HepG2 (cell line): ENCODE results near the gene RTN1. TPM values are rescaled to one million over a fixed set of nuclear protein-coding genes. Genes with fewer than 3 reads are reported as not detected.

Experiments used
- ATF4 ChIP-seq, 2 experiments: fragments of 450-650 bp in 1 of 2; sonication (generic) in 1 of 2; formaldehyde crosslinking; IDR thresholded peaks; 2 replicates each; pipeline versions ENCODE4 v1.5.0 to v1.8.0; 2020 to 2022; ENCODE audit warnings: mild to moderate bottlenecking in 1 of 2, missing genetic modification reagents in 1 of 2
- FOSL2 ChIP-seq: sonication (generic); formaldehyde crosslinking; IDR thresholded peaks from 2 replicates; pipeline ENCODE4 v1.4.0; 2020; ENCODE audit warnings: missing genetic modification reagents
- HOXD1 ChIP-seq: sonication (generic); formaldehyde crosslinking; IDR thresholded peaks from 2 replicates; pipeline ENCODE4 v1.5.0; 2020; ENCODE audit warnings: missing genetic modification reagents
- IRF9 ChIP-seq: sonication (generic); formaldehyde crosslinking; IDR thresholded peaks from 2 replicates; pipeline ENCODE4 v1.8.0; 2022; ENCODE audit warnings: missing genetic modification reagents, mild to moderate bottlenecking, borderline replicate concordance
- RARA ChIP-seq: IDR thresholded peaks from 2 replicates; pipeline ENCODE4 v1.6.1; 2016; ENCODE audit warnings: missing genetic modification reagents, missing compliant biosample characterization
- RCOR2 ChIP-seq: IDR thresholded peaks from 2 replicates; pipeline ENCODE4 v1.6.1; 2016; ENCODE audit warnings: missing biosample characterization, missing genetic modification reagents
- ZNF550 ChIP-seq: sonication (generic); formaldehyde crosslinking; IDR thresholded peaks from 2 replicates; pipeline ENCODE4 v1.4.0; 2020; ENCODE audit warnings: mild to moderate bottlenecking, missing genetic modification reagents, borderline replicate concordance
- ZNF644 ChIP-seq: IDR thresholded peaks from 2 replicates; pipeline ENCODE4 v1.6.1; 2016; ENCODE audit warnings: low read depth
- ZNF75D ChIP-seq: sonication (generic); formaldehyde crosslinking; IDR thresholded peaks from 2 replicates; pipeline ENCODE4 v1.8.1; 2023; ENCODE audit warnings: missing genetic modification reagents, mild to moderate bottlenecking, borderline replicate concordance
- polyA plus RNA-seq, 8 experiments: library from polyadenylated mRNA; depleted of rRNA in 3 of 8; stranded (reverse) in 7 of 8; unstranded in 1 of 8; fragments of >200 nt; fragmentation: Illumina TruSeq in 4 of 8; extraction: Trizol in 4 of 8; gene quantifications; 2 replicates each; pipeline versions ENCODE4 v1.2.1 to v1.2.3, GENCODE V29; 2011 to 2016; ENCODE audit warnings: low read depth in 4 of 8, missing spikeins in 1 of 8, mixed read lengths in 1 of 8; ENCODE audit not compliant: insufficient read depth in 1 of 8
- total RNA-seq, 5 experiments: library from RNA; depleted of rRNA; stranded (reverse); fragments of >200 nt; fragmentation: Illumina TruSeq; extraction: Trizol; gene quantifications; 2 replicates each; pipeline ENCODE4 v1.2.3, GENCODE V29; 2016; ENCODE audit warnings: low read depth in 1 of 5
- TF ChIP-seq, protein P1 (sequence below): sonication (generic); formaldehyde crosslinking; IDR thresholded peaks from 2 replicates; pipeline ENCODE4 v1.8.0; 2022; ENCODE audit warnings: mild to moderate bottlenecking, missing genetic modification reagents, borderline replicate concordance
- TF ChIP-seq, protein P2 (sequence below): sonication (generic); formaldehyde crosslinking; conservative IDR thresholded peaks from 2 replicates; pipeline ENCODE4 v1.4.0; 2020; ENCODE audit warnings: mild to moderate bottlenecking, missing genetic modification reagents, moderate library complexity
- TF ChIP-seq, protein P3 (sequence below): sonication (generic); formaldehyde crosslinking; IDR thresholded peaks from 2 replicates; pipeline ENCODE4 v1.8.1; 2022; ENCODE audit warnings: mild to moderate bottlenecking, missing genetic modification reagents

RTN1 gene
- total and polyA plus RNA-seq, 2 of the 13 experiments (the other 11 are each of a cell fraction or from before 2014, with no cell fraction given): 0.04 to 0.18 TPM

- TF ChIP-seq, protein P1, sequence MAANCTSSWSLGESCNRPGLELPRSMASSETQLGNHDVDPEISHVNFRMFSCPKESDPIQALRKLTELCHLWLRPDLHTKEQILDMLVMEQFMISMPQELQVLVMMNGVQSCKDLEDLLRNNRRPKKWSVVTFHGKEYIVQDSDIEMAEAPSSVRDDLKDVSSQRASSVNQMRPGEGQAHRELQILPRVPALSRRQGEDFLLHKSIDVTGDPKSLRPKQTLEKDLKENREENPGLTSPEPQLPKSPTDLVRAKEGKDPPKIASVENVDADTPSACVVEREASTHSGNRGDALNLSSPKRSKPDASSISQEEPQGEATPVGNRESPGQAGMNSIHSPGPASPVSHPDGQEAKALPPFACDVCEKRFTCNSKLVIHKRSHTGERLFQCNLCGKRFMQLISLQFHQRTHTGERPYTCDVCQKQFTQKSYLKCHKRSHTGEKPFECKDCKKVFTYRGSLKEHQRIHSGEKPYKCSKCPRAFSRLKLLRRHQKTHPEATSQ (CRISPR knock-in tag): no peak
- TF ChIP-seq ZNF644 (CRISPR knock-in tag): peak; percentile 86; the same call in 1 of the 2 replicates
- no peak for TF ChIP-seq ZNF75D (CRISPR knock-in tag)
- no peak for TF ChIP-seq HOXD1 (CRISPR knock-in tag)
- TF ChIP-seq FOSL2 (CRISPR knock-in tag): peak; percentile 3; the same call in 1 of the 2 replicates
- TF ChIP-seq, protein P2, sequence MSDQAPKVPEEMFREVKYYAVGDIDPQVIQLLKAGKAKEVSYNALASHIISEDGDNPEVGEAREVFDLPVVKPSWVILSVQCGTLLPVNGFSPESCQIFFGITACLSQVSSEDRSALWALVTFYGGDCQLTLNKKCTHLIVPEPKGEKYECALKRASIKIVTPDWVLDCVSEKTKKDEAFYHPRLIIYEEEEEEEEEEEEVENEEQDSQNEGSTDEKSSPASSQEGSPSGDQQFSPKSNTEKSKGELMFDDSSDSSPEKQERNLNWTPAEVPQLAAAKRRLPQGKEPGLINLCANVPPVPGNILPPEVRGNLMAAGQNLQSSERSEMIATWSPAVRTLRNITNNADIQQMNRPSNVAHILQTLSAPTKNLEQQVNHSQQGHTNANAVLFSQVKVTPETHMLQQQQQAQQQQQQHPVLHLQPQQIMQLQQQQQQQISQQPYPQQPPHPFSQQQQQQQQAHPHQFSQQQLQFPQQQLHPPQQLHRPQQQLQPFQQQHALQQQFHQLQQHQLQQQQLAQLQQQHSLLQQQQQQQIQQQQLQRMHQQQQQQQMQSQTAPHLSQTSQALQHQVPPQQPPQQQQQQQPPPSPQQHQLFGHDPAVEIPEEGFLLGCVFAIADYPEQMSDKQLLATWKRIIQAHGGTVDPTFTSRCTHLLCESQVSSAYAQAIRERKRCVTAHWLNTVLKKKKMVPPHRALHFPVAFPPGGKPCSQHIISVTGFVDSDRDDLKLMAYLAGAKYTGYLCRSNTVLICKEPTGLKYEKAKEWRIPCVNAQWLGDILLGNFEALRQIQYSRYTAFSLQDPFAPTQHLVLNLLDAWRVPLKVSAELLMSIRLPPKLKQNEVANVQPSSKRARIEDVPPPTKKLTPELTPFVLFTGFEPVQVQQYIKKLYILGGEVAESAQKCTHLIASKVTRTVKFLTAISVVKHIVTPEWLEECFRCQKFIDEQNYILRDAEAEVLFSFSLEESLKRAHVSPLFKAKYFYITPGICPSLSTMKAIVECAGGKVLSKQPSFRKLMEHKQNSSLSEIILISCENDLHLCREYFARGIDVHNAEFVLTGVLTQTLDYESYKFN (CRISPR knock-in tag): 0 out of 2 replicates have a peak, but pooled peaks have one; percentile 1
- TF ChIP-seq, protein P3, sequence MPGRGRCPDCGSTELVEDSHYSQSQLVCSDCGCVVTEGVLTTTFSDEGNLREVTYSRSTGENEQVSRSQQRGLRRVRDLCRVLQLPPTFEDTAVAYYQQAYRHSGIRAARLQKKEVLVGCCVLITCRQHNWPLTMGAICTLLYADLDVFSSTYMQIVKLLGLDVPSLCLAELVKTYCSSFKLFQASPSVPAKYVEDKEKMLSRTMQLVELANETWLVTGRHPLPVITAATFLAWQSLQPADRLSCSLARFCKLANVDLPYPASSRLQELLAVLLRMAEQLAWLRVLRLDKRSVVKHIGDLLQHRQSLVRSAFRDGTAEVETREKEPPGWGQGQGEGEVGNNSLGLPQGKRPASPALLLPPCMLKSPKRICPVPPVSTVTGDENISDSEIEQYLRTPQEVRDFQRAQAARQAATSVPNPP: no peak
- peak; percentile 6; the same call in 1 of the 2 replicates for TF ChIP-seq RARA (CRISPR knock-in tag)
- TF ChIP-seq ATF4 (CRISPR knock-in tag; IDR thresholded peaks at IDR 0.05): 0 out of 4 replicates have a peak, but pooled peaks of 1 of the 2 experiments have one; percentile 53
- no peak for TF ChIP-seq ZNF550 (CRISPR knock-in tag)
- no peak for TF ChIP-seq IRF9 (CRISPR knock-in tag)
- peak; percentile 6; the same call in 1 of the 2 replicates for TF ChIP-seq RCOR2 (CRISPR knock-in tag)
- TF ChIP-seq, all 625 proteins: peak for 13
Measured at GRCh38 chr14:59920378-59920683, 49.8 kb upstream of the RTN1 start (continued).
